ENCODE measurements around the gene CYP46A1.

Gene CYP46A1

DNA sequence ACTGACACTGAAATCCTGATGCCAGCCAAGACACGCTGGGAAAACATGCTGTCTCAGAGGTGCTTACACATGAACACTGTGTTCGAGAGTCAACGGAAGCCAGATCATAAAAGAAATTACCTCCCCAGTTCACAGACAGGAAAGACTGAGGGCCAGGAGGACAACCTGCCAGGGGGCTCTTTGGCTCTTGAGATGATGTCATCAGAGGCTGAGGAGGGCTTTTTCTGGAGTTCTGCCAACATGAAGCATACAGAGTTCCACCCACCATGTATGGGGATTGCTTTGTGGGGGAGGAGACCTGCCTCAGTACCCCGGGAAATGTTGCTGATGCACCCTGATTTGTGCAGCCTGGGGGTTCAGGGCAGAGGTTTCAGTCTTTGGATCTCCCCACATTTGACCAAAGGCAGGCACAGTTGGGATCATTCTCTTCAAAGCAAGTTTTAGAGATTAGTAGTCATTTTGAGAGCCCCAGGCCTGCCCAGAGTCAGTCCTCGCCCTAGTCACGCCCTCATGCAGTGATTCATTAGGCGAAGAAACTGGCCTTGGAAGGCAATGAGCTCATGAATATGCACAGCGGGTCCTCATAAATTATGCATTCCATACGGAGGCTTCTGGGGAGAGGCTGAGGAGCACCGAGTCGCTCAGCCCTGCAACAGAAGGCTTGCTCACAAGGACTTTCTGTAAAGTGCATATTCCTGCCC lies 74.2 kb downstream of the CYP46A1 start (continued):
- TF ChIP-seq ZSCAN30 (tag by site-specific recombination; IDR thresholded peaks at IDR 0.05): no peak
- no peak for TF ChIP-seq ZNF830 (tag by site-specific recombination; IDR thresholded peaks at IDR 0.05; ENCODE audit: low read depth)
- TF ChIP-seq ZNF10 (tag by site-specific recombination; IDR thresholded peaks at IDR 0.05): peak; percentile 81
- TF ChIP-seq ZNF629 (tag by site-specific recombination; IDR thresholded peaks at IDR 0.05): peak; percentile 19; the same call in 1 of the 2 replicates
- peak; percentile 50; the same call in 1 of the 2 replicates for TF ChIP-seq ATF2 (tag by site-specific recombination; IDR thresholded peaks at IDR 0.05; ENCODE audit: low read depth)

GRCh38 chr14:99758872-99759545 lies 74.9 kb downstream of the CYP46A1 start:
- no peak overlapping the region for H3K4me3 ChIP-seq (ENCODE audit: low read depth, low read length)
- ChIA-PET POLR2A (no interaction called here), CTCF (no interaction called here)
- TF ChIP-seq IKZF3 (tag by site-specific recombination; IDR thresholded peaks at IDR 0.05) (no peak), BCL11A (tag by site-specific recombination; IDR thresholded peaks at IDR 0.05; ENCODE audit: low read depth) (no peak), ZNF747 (tag by site-specific recombination; IDR thresholded peaks at IDR 0.05) (no peak), ZNF221 (tag by site-specific recombination; IDR thresholded peaks at IDR 0.05; ENCODE audit: borderline replicate concordance) (no peak), RBAK (tag by site-specific recombination; IDR thresholded peaks at IDR 0.05) (no peak), ZNF629 (tag by site-specific recombination; IDR thresholded peaks at IDR 0.05) (no peak), ZNF302 (tag by site-specific recombination; IDR thresholded peaks at IDR 0.05; ENCODE audit: low read depth) (no peak), ZNF792 (tag by site-specific recombination; IDR thresholded peaks at IDR 0.05) (no peak), ZNF140 (tag by site-specific recombination; IDR thresholded peaks at IDR 0.05) (no peak), TCF7L2 (IDR thresholded peaks at IDR 0.05; ENCODE audit: borderline replicate concordance, low read depth, low read length) (no peak), OSR2 (tag by site-specific recombination; IDR thresholded peaks at IDR 0.05) (no peak), ZNF354C (tag by site-specific recombination; IDR thresholded peaks at IDR 0.05; ENCODE audit: borderline replicate concordance, low read depth) (no peak), ZNF621 (tag by site-specific recombination; IDR thresholded peaks at IDR 0.05) (no peak), ZNF366 (tag by site-specific recombination; conservative IDR thresholded peaks at IDR 0.05) (no peak), FEZF1 (tag by site-specific recombination; IDR thresholded peaks at IDR 0.05) (no peak), ZBTB20 (tag by site-specific recombination; IDR thresholded peaks at IDR 0.05) (no peak), ZNF571 (tag by site-specific recombination; IDR thresholded peaks at IDR 0.05) (no peak)
- H3K27ac ChIP-seq (ENCODE audit: extremely low read depth, low read depth, low read length): no peak overlapping the region
- no peaks in the 10 kb centered on the region for H3K4me1 ChIP-seq (ENCODE audit: control insufficient read depth, insufficient read depth, low read length)
- H3K36me3 ChIP-seq (ENCODE audit: control insufficient read depth in 2 of 2, insufficient read depth in 1 of 2, low read length in 2 of 2): no peaks in the 10 kb centered on the region
- H3K9me3 ChIP-seq (ENCODE audit: control insufficient read depth, insufficient read depth, low read depth, low read length): no peaks in the 10 kb centered on the region

DNA sequence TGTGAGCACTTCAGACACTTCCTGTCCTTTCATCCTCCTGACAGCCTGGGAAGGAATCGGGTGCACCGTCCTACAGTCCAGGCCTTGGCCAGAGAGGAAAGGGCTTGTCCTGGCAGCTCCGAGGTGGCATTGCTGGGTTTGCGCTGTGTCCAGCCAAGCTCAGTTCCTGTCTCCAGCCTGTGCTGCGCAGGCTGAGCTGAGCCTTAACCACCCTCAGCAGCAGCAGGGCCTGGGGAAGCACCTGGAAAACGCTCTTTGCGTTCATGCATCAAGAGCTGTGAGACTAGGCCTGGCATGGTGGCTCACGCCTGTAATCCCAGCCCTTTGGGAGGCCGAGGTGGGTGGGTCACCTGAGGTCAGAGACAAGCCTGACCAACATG lies 75.4 kb downstream of the CYP46A1 start:
- H3K4me3 ChIP-seq (ENCODE audit: low read depth, low read length): no peak overlapping the region
- H3K27ac ChIP-seq (ENCODE audit: extremely low read depth, low read depth, low read length): no peak overlapping the region
- ChIA-PET CTCF (no interaction called here), POLR2A (no interaction called here)
- H3K9me3 ChIP-seq (ENCODE audit: control insufficient read depth, insufficient read depth, low read depth, low read length): no peaks in the 10 kb centered on the region
- H3K4me1 ChIP-seq (ENCODE audit: control insufficient read depth, insufficient read depth, low read length): no peaks in the 10 kb centered on the region
- H3K36me3 ChIP-seq (ENCODE audit: control insufficient read depth in 2 of 2, insufficient read depth in 1 of 2, low read length in 2 of 2): no peaks in the 10 kb centered on the region
- TF ChIP-seq SCRT1 (tag by site-specific recombination; IDR thresholded peaks at IDR 0.05; ENCODE audit: borderline replicate concordance) (no peak), ZNF670 (tag by site-specific recombination; IDR thresholded peaks at IDR 0.05; ENCODE audit: low read depth) (no peak), KLF7 (tag by site-specific recombination; IDR thresholded peaks at IDR 0.05; ENCODE audit: borderline replicate concordance) (no peak), ZBTB21 (tag by site-specific recombination; IDR thresholded peaks at IDR 0.05) (no peak), ZNF19 (tag by site-specific recombination; IDR thresholded peaks at IDR 0.05; ENCODE audit: low read depth) (no peak), KLF9 (tag by site-specific recombination; IDR thresholded peaks at IDR 0.05; ENCODE audit: low read depth) (no peak), ZNF529 (tag by site-specific recombination; IDR thresholded peaks at IDR 0.05; ENCODE audit: insufficient replicate concordance) (no peak)
- TF ChIP-seq, protein P1, sequence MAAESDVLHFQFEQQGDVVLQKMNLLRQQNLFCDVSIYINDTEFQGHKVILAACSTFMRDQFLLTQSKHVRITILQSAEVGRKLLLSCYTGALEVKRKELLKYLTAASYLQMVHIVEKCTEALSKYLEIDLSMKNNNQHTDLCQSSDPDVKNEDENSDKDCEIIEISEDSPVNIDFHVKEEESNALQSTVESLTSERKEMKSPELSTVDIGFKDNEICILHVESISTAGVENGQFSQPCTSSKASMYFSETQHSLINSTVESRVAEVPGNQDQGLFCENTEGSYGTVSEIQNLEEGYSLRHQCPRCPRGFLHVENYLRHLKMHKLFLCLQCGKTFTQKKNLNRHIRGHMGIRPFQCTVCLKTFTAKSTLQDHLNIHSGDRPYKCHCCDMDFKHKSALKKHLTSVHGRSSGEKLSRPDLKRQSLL (tag by site-specific recombination; IDR thresholded peaks at IDR 0.05): no peak
